ENCODE data around the gene NTM.
"Not testable (repeated sequence)": the region's sequence is repeated elsewhere in the genome, so short reads cannot be mapped to it uniquely, and the experiment has no call there.

NTM gene

DNA sequence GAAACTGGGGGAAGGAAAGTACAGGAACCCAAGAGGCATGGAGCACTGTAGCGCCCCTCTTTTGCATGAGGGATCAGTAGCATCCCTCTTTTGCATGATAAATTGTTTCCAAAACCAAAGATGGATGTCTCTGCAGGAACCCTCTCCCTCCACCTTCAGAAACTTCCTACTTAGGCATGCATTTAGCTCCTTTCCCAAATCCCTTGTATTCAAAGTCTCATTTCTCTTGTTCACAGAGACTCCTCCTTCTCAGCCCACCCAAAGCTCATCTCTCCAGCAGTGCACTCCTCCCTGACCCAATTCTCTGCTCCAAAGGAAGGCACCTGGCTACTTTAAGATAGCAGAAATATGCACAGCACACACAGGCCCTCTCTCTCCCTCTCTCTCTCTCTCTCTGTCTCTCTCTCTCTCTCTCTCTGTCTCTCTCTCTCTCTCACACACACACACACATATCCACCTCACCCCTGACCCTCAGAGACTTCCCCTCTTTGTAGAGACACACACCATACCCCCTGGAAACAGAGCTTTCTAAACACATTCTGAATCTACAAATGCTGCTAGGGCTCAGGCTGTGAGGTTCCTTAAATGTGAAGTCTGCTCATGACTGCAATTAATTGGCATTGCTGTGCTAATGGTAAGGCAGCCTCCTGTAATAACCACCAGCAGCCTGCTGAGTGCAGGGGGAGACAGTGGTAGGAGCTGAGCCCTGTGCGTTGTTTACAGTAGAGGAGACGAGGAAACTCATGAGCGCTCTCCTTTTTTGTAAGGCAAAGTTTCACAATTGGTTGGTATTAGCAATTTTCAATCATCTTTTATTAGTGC lies 519.6 kb downstream of the NTM start:
- DNase-seq (ENCODE audit: low read depth, low spot score): no peak

DNA sequence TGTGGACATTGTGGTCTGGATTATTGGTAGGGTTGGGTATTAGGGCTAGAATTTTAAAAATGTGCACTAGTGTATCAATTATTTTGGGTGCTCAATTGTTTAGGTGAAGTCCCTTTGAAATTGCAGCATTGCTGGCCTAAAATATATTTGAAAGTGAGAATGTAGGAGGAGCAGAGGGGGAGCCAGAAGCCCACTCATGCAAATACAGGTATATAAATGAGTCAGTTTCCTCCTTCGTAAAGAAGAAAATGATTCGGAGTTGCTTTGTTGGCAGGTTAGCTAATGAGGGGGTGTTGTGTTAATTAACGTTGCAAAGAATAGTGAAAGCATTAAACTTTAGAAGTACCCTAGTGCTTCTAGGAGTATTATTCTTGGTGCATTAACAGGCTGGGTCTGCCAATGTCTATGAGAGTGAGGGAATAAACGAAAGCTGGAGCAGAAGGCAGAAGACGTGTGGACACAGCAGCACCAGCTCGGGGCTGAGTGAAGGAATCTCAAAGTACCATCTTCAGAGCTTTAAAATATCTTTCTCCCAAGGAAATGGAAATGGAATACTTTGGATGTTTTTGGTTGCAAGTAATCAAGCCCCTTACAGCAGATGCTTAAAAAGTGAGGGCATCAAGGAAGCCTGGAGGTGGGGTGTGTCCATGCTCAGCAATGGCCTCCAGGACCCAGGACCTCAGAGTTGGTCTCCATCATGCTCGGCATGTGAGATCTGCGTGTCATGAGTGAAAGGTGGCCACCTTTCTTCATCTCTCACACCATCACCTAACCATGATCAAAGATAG lies 522.9 kb downstream of the NTM start:
- DNase-seq (ENCODE audit: low read depth, low spot score): no peak

DNA sequence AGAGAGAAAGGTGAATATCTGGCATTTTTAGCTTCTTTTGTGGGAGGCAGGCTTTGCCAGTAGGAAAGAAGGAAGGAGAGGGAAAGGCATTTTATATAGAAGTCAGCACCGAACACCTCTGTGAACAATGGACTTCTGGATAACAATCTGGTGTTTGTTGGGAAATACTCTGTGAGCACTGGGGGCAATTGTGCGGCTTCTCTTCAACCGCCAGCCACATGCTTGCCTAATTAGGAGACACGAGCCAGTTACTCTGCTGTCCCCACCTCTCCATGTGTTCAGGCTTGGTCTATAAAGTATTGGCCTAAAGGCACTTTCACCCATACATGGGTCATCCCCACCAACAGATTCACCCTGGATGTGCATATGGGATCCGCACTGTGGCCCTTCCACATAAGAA lies 523.6 kb downstream of the NTM start:
- DNase-seq (ENCODE audit: low read depth, low spot score): no peak

DNA sequence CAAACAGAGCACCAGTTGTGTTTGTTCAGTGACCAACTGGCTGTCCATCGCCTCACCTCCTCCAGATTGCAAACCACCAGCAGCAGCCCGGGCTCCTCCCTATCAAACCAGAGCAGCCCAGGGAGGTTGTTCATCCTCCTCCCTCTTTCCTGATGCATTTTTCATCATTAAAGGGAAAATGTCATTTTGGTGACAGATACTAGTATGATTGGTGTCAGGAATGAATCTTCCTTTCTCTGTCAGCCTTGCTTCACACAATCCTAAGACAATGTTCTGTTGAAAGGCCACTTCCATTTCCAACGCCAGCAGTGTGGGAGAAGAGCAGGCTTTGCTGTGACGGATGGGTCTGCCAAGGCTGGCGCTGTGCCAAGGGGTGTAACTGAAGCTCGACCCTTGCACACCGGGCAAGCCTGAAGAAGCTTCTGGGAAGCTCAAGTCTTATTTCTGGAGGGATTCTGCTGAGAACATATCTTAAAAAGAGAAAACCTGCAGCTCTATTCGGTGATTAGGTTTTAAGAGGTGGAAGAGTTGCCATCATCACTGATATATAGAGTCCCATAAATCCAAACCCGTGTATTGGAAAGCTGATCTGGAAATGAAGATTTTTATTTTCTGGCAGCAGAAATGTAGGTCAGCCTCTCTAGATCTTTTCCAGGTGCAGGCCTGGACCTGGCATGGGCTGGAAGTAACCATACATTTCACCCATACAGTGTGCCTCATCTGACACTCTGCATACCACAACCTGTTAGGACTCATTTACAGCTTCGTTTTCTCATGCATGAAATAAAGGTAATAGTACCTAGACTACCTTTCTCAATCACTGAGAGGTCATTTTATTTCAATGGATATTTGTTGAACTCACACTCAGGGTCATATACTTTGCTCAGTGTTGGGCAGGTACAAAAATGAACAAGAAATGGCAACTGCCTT lies 524.5 kb downstream of the NTM start:
- no peak for DNase-seq (ENCODE audit: low read depth, low spot score)

DNA sequence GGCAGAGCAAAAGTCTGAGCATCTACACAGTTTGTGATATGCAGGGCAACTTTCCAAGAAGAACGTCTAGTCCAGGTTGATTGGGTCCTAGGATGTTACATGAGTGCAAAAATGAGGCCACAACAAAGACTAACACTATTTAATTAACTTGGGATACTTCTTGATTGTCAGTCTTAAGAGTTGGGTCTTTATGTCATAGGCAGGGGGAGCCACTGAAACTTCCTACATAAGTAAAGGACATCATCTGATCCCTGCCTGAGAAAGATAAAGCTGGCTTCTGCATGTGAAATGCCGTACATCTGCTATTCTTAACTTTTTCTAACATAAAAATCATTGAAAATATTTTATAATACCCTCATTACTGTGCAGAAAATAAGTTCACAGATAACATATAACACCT lies 525.5 kb downstream of the NTM start:
- DNase-seq (ENCODE audit: low read depth, low spot score): no peak

DNA sequence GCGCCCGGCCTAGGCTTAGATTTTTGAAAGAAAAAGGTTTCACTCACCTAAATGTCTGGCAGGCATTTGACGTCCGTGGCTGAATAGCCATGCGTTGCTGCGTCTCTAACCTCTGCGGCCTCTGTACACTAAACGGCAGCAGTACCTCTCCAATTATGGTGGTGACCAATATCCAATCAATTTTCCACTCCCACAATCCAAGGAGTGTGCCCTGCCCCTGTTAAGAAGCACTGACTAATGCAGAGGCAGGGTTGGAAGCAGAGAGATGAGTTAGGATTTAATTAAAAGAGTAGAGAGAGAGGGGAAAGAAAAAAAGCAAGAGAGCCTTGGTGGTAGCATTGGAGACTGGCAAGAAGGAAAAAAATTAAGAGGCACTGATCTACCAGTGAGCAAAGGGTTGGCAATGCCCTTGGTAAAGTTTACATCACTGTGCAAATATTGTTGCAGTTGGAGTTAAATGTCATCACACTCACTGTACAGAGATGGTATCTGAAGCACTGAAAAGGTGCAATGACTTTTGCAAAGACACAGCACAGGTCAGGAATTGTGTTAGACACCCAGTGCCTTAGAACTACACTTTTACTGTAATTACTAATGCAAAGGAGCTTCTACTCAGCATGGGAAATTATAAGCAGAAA lies 526.7 kb downstream of the NTM start:
- DNase-seq (ENCODE audit: low read depth, low spot score): no peak

DNA sequence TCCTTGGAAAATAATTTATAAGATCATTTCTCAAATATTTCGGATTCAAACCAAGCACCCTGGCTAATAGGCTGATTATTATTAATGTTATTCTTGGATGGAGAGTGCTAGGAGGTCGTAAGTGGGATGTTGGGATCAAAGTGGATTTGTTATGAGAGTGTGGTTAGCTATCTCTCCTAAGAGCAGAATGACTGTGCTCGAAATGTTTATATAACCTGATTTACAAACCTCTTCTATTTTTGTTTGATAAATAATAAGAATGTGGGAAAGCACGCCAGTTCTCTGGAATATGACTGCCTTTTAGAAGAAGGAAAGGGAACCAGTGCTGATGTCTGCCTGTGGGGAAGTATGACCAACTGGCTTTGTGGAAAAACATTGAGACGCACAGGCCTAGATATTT lies 527.5 kb downstream of the NTM start:
- peak; percentile 32 for DNase-seq (ENCODE audit: low read depth, low spot score)

DNA sequence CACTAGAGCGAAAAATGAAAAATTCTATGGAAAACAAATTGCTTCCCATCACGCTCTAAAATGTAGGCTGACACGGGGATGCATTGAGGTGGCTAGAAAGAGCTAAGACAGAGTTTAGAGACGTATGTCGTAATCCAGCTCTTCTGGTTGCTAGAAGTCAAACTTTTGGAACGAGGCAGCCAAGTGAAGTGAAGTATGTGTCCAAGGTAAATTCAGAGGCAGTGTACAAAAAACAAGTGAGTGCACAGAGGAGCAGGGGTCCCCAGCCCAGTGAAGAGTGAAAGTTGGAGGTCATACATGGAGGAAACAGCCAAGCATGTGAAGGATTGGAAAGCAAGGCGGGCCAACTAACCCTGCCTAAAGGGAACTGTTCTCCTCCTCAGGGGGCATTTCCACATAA lies 528.5 kb downstream of the NTM start:
- no peak for DNase-seq (ENCODE audit: low read depth, low spot score)

DNA sequence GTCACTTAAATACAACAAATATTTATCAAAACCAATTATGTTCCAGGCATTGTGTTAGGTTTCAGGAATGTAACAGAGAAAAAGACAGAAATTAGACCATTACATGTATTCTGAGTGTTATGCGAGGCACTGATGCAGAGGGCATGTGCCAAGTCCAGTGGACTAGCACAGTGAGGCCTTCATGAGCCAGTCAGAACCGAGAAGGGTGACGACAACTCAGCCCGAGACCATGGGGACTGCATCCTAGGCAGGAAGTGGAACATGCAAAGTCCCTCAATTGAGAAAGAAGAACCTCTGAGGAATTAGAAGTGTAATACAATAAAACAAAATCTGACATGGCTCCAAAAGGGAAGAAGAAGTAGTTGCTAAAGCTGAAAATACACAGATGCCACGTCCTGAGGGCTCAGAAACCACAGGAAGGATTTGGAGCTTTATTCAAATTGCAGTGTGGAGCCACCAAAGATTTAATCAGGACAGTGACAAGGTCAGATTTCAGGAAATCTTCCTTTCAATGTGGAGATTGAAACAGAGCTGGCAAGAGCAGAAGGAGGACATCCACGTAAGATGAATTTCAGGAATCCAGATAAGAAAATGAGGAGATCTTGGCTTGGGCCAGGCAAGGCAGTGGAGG lies 529.6 kb downstream of the NTM start:
- DNase-seq (ENCODE audit: low read depth, low spot score): no peak

DNA sequence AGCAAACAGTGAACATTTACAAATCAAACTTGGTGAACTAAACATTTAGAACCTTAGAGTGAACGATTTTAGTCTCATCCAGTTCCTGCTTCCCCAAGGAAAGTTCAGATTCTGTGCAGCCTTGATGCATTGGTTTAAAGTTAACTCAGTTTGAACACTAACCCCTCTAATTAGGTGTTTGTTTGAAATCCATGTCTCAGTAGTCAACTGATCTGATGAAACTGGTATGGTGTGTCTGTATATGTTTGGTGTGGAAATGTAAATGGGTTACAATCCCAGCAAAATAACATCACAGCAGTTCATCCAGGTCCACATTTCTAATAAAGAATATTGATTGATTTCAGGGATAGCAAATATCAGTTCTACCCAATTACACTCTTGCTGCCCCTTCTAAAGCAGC lies 532.0 kb downstream of the NTM start:
- DNase-seq (ENCODE audit: low read depth, low spot score): no peak

DNA sequence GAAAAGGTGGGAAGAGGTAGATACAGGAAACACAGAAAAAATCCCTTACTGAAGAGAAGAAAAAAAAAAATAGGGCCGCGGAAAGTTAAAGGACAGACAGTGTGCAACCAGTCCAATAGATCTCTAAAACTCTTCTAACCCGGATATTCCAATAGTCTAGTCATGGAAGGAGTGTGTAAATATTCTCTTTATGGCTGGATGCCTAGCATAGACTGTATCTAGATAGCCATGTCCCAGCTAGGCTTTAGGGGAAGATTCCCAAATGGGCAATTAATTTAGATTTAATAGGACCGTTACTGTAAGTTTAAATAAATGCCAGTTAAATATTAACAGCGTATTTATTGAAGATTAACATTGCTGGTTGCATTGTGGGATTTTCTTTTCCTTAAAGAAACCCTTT lies 532.7 kb downstream of the NTM start:
- DNase-seq (ENCODE audit: low read depth, low spot score): no peak

DNA sequence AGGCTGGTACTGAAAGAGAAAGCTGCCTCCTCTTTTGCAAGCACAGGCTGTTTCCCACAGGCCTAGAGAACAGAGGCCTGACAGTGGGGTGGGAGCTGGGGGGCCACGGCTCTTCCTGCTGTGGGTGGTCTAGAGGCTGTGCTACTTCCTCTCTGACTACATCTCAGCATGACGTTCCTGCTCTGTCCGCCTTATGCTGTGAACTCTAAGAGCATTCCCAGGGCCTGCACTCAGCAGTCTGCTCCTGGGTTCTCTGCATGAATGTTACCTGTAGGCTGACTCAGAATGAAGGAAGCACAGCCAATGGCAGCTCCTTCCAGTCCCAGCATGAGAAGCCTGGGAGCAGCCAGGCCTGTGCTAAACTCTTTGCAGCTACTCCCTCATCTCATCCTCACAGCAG lies 534.3 kb downstream of the NTM start:
- peak; percentile 88 for DNase-seq (ENCODE audit: low read depth, low spot score)

DNA sequence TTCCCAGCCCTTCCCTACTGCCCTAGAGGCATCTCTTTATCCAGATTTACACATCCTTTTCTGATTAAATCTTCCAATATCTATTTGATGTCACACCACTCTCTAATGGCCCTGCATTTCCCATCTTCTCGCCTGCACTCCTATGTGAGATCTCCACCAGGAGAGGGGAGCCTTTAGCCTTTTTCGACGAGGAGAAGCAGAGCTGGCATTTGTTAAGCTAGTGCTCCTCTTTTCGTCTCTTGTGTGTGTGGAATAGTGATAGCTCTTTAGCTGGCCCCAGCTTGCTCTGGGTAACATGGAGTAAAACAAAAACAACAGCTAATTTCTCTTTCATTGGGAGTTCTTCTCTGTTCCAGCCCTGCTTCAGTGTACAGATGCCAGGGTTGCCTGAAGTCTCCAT lies 536.5 kb downstream of the NTM start:
- DNase-seq (ENCODE audit: low read depth, low spot score): no peak

DNA sequence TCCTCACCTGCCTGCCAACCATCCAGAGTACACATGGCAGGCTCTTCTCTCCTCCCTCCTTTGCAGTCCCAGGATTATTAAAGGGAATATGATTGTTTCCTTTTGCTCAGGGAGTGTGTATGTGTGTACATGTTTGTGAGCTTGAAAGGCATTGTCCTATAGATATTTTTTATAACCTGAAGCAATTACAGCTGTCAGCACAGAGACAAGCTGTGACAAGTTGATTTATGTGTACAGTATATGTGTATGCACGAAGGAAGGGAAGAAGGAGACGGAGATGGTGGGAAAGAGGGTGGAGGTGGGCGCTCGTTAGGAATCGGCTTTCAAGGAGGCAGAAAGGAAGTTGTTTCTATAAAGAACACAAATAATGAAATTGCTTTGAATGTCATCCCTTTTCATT lies 537.0 kb downstream of the NTM start:
- no peak for DNase-seq (ENCODE audit: low read depth, low spot score)

DNA sequence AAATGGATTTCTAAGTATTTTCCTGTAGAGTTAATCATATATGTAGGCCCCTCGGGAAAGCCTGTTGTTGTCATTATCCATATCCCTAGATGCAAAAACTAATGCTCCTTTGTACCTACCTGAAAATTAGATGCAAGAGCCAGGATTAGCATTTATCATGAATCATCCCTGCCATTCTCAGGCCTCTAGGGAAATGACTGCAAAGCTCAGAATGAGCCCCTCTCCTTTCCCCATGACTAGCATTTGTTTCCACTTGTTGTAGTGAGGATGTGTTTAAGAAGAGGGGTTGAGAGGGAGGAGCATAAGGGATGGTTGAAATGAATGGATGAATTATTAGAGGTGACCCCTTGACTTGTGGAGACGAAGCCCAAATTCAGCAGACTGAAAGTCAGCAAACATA lies 537.9 kb downstream of the NTM start:
- no peak for DNase-seq (ENCODE audit: low read depth, low spot score)

DNA sequence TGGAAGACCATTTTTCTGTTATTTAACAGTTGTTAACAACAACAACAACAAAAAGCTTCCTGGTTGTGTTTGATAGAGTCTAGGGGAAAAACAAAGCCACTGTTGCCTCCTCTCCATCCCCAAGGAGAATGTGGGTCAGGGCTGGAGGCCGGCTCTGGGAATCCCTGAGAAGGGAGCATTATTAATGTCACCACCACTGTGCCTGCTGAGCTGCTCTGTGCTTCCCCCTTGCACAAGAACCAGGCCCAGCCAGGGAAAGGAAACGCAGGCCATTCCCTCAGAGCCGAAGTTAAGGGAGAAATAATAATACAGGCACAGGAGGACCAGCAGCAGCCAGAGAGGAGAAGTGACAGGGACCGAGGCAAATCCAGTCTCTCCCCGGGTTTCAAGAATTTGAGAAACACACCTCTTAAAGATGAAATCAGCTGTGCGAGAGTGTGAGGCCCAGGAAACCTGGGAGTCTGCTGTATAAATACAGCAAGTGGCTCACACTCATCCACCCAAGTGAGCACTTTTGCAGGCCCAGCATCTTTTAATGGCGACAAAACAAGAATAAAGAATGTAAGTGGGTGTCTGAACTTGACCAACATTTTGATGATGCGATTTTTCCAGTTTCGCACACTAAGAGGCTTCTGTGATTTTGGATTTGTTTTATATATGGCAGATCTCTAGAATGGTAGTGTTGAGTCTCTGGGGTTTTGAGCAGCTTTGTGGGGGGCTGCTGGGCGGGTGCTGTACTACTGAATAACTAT lies 539.2 kb downstream of the NTM start:
- no peak for DNase-seq (ENCODE audit: low read depth, low spot score)

DNA sequence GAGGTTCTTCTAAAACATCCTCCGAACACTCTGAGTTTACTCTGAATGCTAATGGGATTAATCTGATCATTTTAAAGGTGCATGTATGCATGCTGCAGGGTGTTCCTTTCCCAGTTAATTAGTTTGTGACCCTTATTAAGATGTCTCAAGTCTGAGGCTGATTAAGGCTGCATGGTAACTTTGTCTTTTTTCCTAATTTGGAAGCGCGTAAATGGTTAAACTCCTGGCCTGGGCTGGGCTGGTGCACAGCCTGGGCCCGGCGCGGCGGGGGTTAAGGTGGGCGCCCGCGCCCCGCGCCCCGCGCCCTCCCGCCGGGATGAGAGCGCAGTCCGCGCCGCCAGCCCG lies 539.7 kb downstream of the NTM start:
- no peak for DNase-seq (ENCODE audit: low read depth, low spot score)

DNA sequence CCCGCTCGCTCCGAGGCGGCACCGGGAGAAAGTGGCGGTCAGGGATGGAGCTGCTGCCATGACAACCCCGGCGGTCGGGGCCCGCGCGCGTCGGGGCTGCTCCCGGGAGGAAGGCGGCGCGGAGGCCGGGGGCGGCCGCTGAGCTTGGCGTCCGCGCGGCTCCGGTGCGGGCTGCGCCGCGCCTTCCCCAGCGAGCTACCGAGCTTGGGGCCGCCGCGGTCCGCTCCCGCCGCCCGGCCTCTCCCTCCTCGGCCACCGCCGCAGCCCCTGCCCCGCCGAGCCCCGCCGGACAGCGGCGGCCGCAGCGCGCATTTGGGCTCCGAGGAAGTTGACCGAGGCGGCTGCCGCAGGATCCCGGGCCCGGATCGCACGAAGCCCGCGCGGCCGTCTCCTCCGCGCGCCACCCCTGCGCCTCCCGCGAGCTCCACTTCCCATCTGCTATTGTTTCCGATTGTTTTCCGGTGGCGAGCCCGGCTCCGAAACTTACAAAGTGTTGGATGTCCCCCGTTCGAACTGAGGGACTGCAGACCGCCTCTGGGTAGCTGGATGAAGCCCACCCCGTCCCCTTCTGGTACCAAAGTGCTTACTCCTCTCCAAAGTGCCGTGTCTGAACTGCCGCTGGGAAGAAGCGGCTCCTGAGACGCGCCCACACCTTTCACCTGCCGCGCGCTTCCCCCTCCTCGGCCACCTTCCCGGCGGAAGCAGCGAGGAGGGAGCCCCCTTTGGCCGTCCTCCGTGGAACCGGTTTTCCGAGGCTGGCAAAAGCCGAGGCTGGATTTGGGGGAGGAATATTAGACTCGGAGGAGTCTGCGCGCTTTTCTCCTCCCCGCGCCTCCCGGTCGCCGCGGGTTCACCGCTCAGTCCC lies 540.3 kb downstream of the NTM start:
- DNase-seq (ENCODE audit: low read depth, low spot score): no peak

DNA sequence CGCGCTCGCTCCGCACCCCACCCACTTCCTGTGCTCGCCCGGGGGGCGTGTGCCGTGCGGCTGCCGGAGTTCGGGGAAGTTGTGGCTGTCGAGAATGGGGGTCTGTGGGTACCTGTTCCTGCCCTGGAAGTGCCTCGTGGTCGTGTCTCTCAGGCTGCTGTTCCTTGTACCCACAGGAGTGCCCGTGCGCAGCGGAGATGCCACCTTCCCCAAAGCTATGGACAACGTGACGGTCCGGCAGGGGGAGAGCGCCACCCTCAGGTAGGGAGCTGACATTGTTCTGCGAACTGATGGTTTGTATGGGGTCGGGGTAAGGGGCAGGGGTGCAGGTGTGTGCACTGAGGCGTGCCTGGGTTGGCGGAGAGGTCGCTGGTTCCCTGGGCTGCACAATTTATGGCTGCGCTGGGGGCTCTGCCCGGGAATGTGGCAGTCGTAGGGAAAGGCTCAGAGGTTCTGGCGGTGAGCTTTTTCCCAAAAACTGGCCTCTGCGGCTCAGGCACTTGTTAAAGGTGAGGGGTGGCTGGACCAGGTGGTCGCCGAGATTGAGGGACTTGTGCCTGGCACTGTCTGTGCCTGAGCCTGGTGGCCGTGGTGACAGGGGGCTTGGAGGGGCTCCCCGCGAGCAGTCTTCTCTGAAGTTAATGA lies 541.1 kb downstream of the NTM start:
- not testable (repeated sequence) for DNase-seq (ENCODE audit: low read depth, low spot score)
